Dermis lymphatic vessel endothelial cell (primary cell): Measurements from ENCODE around the gene HP1BP3. TPM values are rescaled to one million over a fixed set of nuclear protein-coding genes. Genes with fewer than 3 reads are reported as not detected.

ENCODE experiments used
- total RNA-seq: library from RNA; depleted of rRNA; stranded (reverse); fragments of >200 nt; gene quantifications from 2 replicates; pipeline ENCODE4 v1.2.1, GENCODE V29; 2014

Gene HP1BP3
- 218 and 251 TPM in 2 replicates for total RNA-seq

GRCh38 chr1:20787029-20787839 lies at the start of gene HP1BP3:
TSS of gene HP1BP3 (minus strand) at chr1:20787307. CDS start at chr1:20780440, 6,867 bp downstream.

DNA sequence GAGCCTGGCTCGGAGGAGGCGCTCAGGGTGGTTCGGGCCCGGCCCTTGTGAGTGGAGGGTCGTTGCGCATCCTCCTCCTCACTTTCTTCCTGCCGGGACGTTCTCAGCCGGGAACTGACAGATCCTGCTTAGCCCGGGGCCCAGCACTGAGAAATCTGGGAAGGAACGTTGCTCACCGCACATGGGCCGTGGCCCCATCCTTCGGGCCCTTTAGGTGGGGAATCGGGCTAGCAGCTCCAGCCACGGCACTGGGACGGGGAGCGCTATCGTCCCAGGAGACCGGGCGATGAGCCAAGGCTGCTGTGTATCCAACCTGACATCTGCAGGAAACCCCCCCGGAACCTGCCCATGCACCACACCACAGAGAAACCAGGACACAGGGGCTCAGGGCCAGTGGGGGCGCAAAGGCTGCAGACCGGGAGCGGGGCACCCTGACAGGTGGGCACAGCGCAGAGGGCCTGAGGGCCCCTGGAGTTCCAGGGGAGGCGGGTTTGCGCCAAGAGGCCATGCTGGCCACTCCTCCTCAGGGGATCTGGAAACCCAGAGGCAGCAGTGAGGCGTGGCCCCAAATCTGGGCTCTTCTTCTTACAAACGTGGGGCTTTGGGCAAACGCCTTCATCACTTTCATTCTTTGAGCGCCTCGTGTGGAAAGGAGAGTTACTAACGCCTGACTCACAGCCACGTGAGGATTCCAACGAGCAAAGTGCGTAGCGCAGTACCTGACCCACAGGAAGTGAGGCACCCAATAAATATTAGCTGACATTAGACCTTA lies 54.3 kb downstream of the HP1BP3 start, which contains the start of gene SH2D5:
TSS of gene SH2D5 (minus strand) at position 116 of the 772 bp plus-strand sequence. CDS start 4,659 bp downstream, outside the sequence.

DNA sequence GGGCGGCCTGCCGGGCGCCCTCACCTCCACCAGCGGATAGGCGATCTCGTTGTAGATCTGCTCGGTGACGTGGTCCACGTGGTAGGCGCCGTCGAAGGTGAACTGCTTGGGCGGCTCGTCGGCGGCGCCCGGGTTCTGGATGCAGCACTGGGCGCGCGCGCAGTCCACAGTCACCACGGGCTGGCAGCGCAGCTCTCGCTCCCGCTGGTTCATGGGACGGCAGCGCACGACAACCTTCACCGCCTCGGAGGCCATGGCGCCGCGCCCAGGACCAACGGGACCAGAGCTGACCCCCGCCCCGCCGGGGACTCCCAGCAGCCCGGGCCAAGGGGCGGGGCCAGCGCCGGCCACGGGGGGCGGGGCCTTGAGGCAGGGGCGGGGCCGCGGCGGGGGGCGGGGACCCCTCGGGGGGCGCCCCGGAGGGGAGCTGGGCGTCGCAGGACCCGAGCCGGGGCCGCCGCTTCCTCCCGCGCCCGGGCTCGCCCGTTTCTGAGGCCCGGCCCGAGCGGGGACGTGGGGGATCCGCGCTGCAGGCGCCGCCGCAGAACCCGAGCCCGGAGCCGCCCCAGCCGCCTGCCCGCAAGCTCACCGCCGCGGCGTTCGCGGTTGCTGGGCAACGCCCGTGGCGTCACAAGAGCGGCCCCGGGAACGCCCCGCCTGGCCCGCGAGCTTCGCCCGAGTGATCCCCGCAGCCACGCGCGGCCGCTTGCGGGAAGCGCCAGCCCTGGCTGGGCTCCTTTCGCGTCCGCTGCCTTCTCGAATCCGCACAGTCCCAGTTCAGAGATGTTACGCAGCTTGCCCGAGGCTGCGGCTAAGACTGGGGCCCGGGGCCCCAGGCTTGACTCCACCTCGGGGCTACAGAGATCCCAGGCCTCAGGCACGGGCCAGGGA lies 69.4 kb downstream of the HP1BP3 start, which contains the start of gene KIF17:
TSS of gene KIF17 (minus strand) at position 556 of the 891 bp plus-strand sequence. CDS start at position 255, 301 bp downstream.

Other genes with a start within 250 kb of the HP1BP3 start
- not detected in 2 replicates for gene FAM43B, start 234.7 kb downstream of the HP1BP3 start, total RNA-seq
- 0.43 and 0.95 TPM in 2 replicates for gene CDA, start 198.2 kb downstream of the HP1BP3 start, total RNA-seq
- 79.5 and 96.4 TPM in 2 replicates for gene PINK1, start 153.8 kb downstream of the HP1BP3 start, total RNA-seq
- 319 and 341 TPM in 2 replicates for gene DDOST, start 125.9 kb downstream of the HP1BP3 start, total RNA-seq
- 23.4 and 24.5 TPM in 2 replicates for gene KIF17, start 69.3 kb downstream of the HP1BP3 start, total RNA-seq
- 0.11 and 0.17 TPM in 2 replicates for gene SH2D5, start 54.6 kb downstream of the HP1BP3 start, total RNA-seq